ENCODE results near the gene TRAPPC3L.

The TRAPPC3L gene

DNA sequence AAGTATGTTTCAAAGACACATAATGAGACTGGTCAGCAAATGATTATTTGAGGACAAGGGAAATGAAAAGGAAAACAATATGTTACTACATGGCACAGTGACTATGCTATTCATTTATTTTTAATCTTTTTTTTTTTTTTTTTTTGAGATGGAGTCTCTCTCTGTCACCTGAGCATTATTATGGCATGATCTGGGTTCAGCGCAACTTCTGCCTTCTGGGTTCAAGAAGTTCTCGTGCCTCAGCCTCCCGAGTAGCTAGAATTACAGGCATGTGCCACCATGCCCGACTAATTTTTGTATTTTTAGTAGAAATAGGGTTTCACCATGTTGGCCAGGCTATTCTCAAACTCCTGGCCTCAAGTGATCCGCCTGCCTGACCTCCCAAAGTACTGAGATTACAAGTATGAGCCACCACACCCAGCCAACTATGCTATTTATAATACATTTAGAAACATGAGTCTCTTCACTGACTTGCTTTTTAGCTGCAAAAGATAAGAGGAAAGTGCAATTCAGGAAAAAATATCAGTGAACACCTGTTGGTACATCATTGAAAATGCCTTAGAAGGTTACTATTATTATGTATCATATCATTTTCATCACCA is 11.4 kb upstream of the TRAPPC3L start:
- peak; percentile 43 for DNase-seq

DNA sequence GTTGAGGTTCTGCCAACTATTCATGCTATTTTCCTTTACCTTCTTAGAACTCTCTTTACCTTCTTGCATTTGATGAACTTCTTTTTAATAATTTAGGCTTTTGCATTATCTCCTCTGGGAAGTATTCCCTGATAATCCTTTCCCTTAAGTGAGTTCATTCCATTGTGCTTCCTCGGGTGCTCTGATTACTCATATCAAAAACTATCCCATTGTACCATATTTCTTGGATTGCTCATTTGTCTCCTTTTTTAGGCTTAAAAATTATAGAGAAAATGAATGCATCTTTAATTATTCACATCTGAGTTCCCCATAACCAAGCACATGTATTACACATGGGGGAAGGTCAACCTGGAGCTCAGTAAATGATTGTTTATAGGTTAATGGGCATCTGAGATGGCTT is 10.6 kb upstream of the TRAPPC3L start:
- peak; percentile 79 for DNase-seq

DNA sequence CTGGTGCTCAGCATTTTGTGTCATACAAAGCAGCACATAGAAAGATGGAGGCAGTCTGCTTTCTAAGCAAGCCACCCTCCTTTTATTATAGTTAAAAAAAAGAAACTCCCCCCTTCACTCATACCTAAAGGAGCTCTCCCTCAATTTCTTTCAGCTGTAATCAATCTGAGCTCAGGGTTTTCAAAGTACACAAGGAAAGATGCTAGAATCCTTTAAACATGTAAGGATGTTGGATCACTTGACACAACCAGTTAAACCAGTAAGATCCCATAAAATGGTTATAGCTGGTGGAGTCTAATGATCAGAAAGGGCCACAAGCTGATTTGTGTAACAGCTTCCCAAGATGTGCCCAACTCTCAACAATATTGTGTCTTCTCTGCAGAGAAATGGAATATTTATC is 8.0 kb upstream of the TRAPPC3L start, which contains the start of gene CALHM4:
CALHM4 (plus strand) TSS at position 301 of the 400 bp plus-strand sequence; CDS start at position 344, 43 bp downstream.
- no peak for DNase-seq

DNA sequence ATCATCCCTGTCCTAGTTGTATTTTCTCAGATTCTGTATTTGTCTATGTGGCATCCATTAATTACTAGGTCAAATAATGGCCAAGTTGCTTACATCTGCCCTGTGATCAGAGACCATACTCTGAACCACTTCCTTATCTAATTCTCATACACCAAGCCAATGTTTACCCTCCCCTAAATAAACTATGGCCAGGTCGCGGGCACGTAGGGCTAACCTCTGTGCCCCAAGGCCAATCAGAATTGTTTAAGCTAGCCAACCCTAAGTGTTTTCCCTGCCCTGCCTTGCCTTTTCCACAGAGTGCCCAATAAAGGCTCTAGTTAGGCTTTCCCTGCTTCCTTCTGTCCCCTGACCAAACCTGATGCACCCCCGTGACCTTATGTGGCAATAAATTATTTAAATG is 5.3 kb upstream of the TRAPPC3L start:
- DNase-seq = no peak

DNA sequence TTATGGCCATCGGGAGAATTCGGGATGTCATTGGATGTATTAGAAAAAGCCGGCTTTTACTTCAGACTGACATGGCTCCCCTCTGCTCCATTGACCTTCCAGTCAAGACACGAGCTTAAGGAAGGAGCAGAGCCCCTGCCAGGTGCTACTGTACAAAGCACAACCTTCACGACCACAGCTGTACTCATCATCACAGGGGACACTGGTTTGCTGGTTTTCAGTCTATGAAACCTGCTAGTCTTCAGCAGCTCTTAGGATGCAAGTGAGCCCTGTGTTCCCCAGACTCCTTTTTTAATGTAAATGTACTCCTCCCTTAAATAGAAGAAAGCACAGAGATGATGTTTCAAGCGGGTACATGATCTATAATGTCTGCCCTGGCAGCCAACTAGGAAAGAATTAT is 1.9 kb upstream of the TRAPPC3L start:
- DNase-seq = no peak

DNA sequence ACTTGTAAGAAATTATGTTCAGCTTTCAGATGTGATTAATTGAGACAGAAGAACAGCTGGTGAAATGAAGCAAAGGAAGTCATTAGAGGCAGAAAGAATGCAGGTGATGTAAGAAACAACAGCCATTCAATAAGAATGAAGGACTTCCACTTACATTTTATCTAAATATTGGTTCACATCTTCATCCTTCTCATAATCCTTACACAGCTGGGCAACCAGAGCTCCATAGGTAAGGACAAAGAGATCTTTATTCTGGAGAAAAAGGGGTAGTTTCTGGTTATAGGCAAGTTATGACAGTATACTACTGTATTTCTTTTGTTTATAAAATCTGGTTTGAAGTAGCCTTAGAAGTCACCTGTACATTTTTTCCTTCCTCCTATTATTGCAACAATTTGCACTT is 2.3 kb downstream of the TRAPPC3L start:
- no peak for DNase-seq

DNA sequence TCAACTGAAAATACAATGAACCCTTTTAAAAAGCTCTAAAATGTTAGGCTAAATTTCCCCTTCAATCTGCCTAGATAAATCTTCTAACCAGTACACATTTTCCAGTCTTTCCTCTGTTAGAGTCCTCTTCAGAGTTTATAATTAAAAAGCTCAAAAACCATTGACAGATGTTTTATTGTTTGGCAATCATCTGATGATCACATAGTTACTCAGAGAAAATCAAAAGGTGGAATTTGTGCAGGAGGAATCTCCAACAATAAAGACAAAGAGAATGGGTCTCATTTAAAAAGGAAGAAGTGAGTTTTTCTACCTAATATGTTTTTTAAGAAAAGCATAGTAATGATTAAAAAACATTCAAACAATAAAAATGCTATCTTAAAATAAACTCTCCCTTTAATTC is 3.1 kb downstream of the TRAPPC3L start:
- DNase-seq = no peak

DNA sequence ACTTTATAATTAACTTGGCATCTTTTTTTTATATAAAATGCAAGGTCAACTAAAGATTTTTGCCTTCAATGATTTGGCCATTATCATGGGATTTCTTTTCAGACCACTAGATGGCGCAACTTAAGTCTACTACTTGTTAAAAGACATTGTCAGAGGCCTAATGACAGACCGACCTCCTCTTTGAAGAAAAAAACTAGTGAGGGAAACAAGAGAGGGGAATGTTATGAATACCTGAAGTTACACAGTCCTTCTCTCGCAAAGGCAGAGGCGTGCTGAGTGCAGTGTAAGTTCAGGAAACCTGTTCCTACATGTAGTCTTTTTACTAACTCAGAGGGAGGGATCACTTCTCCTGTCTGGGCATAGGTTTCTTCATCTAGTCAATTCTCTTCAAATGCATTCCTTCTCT is 9.3 kb downstream of the TRAPPC3L start:
- DNase-seq = no peak

DNA sequence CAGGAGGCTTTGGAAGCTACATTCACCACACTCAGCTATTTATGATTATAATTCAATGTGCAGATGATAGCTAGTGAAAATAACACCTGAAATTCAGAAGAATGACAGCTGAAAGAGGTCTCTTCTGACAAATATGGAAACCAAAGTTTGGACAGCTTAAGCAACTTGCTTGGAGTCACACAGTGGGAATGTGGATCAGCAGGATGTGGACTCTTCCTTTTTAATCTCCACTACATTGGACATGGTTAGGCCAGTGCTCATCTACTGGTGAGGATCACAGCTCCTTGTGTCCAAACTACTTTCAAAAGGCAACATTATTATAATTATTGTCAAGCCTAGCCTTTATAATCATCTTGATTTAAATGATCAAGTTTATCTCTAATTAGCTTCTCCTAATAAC is 10.4 kb downstream of the TRAPPC3L start:
- no peak for DNase-seq

DNA sequence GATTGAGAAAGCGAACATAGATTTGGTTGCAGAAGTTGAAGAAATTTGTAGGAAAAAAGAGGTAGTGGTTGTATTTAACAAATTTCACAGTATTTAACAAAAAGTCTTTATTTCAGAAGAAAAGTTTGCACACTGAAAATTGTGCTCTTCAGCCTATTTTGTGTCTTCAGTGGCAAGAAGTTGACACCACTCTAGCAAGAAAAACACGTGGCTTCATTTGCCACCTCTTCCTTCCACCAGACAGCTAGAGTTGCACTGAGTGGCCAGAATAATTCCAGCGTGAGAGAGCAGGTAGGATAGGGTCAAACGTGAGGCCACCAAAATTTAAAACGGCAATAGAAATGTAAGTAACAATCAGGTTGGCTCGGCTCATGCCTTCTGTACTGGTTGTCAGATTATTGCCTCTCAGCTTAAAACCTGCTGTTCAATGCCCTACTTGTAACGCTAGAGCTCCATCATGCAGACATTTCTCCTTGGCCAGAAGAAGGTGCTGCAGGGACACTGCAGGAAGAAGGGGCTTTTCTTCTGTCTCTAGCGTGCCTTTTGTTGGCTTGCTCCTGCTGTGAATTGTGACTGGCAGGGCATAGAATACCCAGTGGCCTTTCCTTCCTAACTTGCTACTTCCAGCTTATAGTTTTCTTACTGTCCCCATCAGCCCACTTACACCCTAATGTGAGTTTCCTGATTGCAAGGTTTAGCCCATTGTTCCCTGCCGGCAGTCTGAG is 12.1 kb downstream of the TRAPPC3L start:
- no peak for DNase-seq

DNA sequence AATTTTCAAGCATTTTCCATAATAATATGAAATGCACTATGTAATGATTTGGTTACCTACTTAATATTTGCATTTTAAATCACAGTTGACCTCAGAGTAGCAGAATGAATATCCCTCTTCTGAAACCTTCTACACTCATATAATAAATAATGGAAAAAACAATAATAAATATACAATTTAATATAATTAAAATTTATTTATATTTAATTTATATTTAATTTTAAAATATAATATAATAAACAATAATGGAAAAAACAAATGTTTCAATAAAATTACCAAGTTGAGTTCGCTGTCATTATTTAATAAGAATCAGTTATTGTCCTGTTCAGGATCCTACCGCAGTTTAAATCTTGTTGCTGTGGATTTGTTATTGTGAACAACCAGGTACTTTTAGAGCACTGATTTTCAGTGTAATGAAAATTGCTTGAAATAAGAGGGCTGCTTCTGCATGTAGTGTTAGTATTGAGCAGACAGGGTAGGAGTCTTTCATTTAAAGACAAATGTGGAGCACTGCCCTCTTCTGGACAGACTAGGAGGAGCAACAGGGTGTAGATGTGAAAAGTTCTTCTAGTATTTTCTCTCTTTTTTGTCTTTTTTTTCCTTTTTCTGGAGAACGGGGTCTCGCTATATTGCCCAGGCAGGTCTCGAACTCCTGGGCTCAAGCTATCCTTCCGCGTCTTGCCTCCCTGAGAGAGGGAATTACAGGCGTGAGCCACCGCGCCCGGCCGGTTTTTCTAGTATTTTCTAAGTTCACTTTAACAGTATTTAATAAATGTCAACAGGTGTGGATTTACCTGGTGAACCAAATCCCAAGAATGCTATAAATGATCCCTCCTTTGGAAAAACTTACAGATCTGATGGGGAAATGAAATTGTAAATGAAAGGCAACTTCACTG is 13.6 kb downstream of the TRAPPC3L start:
- peak; percentile 31 for DNase-seq

DNA sequence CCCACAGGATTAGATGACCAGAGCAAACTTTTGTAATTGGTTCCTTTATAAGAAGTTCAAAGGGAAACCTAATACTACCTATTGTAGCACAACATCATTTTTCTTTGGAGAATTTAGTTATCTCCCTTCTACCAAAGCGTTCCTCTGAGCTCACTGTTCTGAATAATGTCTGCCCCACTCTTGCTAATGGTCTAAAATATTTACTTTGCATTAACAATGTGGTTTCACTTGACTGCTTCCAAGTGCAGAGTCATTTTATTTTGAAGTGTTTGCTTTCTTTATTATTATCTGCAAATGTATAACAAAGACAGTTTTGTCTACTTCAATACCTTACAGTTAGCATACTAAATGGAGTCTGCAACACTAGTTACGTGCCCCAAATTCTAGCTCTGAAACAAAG is 15.0 kb downstream of the TRAPPC3L start:
- no peak for DNase-seq

DNA sequence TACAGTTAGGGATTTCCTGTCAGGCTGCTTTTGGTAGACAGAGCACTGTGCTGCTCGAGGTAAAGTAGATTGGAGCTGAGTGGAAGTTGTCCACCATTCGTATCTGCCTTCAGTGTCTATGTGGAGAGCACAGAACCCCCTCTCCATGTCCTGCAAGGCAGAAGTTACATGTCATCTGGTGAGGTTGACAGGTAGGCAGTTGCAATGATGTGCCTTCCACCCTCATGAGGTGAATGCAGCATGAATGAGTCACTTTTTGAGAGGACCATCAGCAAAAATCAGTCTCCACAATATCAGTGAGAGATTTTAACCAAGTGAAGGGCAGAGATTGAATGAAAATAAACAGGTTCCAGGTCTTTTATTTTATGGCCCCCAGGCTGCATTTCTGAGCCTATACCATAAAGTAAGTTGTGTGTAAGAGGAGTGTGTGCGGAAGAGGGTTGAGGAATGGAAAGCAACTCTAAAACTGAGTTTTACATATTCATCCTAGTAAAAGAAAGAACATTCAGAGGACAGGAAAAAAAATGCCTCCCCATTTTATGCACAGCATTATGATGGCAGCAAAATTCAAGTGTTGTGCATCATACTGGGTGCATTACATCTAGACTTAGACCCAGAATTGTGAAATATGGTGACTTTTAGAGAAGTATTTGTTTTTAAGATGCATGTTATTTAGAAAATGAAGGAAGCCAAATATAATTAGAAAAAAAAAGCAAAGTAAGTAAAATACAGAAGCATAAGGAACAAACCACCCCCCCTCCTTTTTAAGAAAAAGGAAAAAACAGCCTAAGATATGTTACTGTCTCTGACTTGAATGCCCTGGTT is 15.8 kb downstream of the TRAPPC3L start:
- no peak for DNase-seq

DNA sequence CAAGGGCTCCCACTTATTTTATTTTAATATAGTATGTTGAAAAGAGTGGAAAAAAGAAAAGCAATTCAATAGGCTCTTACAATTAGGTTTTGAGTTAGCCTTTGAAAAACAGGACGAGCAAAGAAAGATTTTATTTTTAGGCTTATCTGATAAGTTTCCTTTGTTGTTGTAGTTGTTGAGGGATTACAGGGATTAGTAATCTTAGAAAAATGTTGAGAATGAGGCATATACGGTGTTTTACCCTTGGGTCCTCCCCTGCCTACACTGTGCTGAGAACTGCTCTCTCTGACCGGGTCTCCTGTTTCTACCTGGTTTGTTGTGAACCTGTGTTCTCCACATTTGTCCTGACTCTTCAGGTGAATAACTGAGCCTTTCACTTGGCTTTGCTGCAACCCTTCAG is 16.7 kb downstream of the TRAPPC3L start:
- DNase-seq = peak; percentile 38

DNA sequence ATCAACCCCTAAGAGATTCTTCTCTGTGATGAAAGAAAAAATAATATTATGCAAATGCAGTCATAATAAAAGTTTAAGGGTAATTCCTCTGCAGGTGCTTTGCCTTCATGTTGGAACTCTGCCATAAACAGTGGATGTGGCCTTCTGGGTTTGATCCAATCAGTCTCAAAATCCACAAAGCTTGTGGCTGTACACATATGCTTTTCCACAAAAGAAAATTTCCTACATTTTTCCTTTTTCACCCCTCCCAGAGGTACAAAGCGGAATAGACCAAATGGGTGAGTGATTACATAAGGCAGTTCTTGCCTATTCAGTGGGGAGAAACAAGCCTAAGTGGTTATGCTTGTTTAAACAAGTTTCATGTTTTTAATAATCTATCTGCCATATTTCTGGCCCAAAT is 17.4 kb downstream of the TRAPPC3L start:
- DNase-seq = no peak

DNA sequence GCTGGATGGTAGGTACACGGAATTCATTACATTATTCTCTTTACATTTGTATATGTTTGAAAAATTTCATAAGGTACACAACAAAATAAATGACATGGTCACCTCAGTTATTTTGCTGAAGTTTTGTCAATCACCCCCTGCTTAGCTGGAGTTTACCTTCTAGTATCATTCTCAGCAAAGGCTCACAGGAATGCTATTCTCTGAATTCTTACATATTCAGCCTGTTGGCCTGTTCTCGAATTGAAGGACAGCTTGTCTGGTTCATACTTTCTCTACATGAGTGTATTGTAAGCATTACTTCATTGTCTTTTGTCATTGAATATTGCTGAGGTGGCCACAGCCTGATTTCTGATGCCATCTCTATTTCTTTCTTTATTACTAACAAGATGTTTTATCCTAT is 21.2 kb downstream of the TRAPPC3L start:
- no peak for DNase-seq

DNA sequence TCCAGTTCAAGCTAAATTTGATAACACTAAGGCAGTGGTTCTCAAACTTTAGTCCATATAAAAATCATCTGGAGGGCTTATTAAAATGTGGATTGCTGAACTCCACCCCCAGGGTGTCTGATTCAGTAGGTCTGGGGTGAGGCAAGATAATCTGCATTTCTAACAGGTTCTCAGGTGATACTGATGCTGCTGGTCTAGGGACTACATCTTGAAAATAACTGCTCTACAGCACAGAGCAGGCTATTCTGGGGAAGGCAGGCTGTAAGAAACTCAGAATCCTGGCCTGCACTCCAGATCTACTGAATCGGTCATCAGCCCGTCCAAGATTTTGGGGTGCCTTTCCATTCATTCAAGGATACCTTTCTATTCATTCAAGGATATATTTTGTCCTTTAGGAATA is 22.6 kb downstream of the TRAPPC3L start:
- DNase-seq = no peak

DNA sequence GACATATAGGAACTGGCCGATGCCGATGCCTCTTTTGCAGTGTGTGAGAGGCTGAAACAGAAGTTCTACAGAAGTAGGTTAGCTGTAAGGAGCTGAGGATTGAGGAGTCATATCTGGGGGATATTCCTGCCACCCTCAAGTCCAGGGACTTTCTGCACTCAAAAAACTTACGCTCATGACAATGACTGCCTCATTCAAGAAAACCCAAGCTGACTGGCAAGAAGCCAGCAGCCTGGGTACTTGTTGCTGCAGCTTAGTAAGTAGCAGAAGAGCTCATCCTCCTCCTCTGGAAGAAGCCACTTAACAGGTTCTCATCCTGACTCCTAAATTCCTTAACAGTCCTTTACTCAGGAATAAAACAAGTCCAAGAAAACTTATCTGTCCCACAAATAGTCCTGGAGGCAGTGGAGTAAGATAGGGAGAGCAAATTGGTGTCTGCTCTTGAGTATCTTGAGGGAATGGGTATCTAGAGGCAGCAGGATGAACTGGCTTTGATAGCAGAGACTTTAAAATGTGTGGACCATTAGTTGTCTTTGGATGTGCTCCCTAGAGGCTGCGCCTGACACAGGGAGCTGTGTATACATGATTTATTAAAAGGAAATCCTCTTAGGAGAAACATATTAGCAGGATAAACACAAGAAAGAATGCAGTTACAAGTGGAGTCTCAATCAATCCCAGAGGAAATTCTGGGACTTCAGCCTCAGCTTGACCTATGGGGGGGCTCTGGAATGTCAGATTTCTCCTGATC is 26.7 kb downstream of the TRAPPC3L start:
- DNase-seq = no peak

DNA sequence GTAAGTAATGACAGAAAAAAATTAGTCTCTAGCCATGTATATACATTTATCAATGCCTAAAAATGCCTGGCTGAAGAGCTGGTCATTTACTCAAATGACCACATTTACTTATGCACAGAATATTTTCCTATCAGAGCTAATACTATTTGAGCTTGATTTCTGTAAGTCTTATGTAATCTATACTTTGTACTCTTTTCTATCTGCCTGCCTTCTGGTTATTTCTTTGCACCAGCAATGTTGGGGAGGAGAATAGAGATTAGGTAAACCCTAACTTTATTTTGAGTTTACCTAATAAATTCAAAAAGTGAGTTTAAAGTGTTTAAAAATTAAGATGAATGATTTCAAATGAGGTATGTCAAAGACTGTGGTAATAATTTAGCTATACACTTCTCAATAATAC is 30.3 kb downstream of the TRAPPC3L start:
- no peak for DNase-seq

DNA sequence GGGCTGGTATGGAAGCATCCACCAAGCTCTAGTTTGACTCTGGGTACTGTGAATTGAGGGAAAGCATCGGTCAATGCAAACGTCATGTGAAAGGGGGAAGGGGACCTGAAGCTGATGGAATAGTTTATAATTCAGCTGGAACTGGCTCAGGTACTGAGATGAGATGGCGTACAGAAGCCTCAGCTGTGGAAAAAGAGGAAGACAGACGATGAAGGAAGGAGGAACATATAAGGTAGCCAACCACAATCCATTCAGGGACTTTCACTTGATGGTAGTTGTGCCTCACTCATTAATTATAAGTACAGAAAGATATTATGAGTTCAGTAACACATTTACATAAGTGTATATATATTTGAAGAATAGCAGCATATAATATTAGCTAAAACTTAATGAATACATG is 31.4 kb downstream of the TRAPPC3L start:
- no peak for DNase-seq

DNA sequence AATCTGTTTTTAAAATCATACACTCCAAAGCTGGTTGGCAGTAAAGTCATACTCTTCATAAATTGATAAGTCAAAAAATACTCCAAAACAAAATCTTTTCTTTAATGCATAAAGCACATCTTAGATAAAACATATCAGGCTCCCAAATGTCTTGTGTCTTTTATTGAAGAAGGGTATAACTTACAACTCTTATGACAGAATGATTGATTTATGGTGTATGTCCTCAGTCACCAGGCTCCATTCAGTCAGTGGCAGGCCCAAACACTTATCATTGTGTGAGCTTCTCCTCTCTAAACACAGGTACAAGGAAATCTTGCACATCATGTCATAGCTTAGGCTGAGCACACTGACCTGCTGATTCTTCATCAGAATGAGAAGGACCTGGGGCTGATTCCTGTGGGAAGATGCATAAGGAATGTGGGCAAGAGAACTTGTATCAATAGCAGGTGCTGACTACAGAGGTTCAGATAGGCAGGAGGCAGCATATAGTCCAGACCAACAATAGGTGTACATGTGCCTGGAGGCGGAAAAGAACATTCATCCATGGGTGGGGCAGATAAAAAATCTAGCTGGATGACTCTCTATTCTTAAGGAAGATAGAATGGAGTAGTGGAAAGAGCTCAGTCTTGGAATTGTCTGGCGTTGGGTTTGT is 32.1 kb downstream of the TRAPPC3L start:
- DNase-seq = no peak

DNA sequence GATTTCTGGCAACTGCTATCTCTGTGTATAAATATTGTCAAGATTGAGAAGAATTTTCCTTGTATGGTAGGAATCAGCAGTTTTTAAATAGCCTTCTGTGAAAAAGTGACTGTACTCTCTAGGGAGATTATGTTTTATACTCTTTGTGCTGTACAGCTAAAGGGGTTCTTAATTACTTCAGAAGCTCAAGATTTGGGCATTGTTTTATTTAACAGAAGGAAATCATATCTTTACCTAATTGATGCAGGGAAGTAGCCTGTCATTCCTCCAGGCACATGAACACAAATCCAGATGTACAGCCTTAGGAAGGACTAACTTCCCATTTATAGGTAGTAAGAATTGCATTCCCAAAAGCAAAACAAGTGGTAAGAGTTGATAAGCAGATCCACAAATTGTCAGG is 32.8 kb downstream of the TRAPPC3L start:
- no peak for DNase-seq
